IMR-90 (cell line): Measurements from ENCODE around the gene SLC25A22. TPM values are rescaled to one million over a fixed set of nuclear protein-coding genes. Genes with fewer than 3 reads are reported as not detected.
A peak's percentile ranks its signal among the peaks of the same experiment; 100 is the strongest.

Experiments
- ATAC-seq: fragments of 200-7000 bp; cut with Tn5 transposase; 2 replicates; pipeline ENCODE4 v1.9.1; 2020; ENCODE audit warnings: low read depth, mild to moderate bottlenecking, moderate library complexity
- BruUV-seq: library from RNA; stranded (reverse); fragments of 400-500 nt; replicated peaks from 2 replicates; lab custom pipeline; 2021; lab: Mats Ljungman, UMichigan
- CTCF ChIA-PET: fragments of 300-600 bp; formaldehyde crosslinking; extraction: SDS; loops from one replicate; lab custom pipeline; 2021; ENCODE audit warnings: antibody characterized with exemption; lab: Yijun Ruan, JAX
- POLR2A ChIA-PET: fragments of 300-600 bp; sonication (Branson Sonifier 250); formaldehyde crosslinking; loops from one replicate; lab custom pipeline; 2022; ENCODE audit warnings: antibody characterized with exemption; ENCODE audit not compliant: unreplicated experiment; lab: Charles Lee
- DNase-seq: peaks from one replicate; pipeline ENCODE4 v3.0.0; 2013
- H2AFZ ChIP-seq: replicated peaks from 2 replicates; pipeline ENCODE3; 2013; ENCODE audit warnings: low read length, mild to moderate bottlenecking; ENCODE audit not compliant: poor library complexity
- H2AK5ac ChIP-seq: 2 replicates; pipeline ENCODE4 v1.6.1; 2013; ENCODE audit warnings: low read depth, low read length, inconsistent platforms
- H2AK9ac ChIP-seq: replicated peaks from 2 replicates; pipeline ENCODE3; 2013; ENCODE audit warnings: mild to moderate bottlenecking, low read depth, low read length, moderate library complexity; ENCODE audit not compliant: poor library complexity
- H2BK120ac ChIP-seq: 2 replicates; pipeline ENCODE4 v1.6.1; 2013; ENCODE audit warnings: low read depth, low read length, inconsistent platforms
- H2BK15ac ChIP-seq: 3 replicates; pipeline ENCODE4 v1.6.1; 2013; ENCODE audit warnings: low read depth, low read length, inconsistent platforms
- H2BK20ac ChIP-seq: 2 replicates; pipeline ENCODE4 v1.6.1; 2013; ENCODE audit warnings: low read depth, mild to moderate bottlenecking, inconsistent platforms, low read length, moderate library complexity
- H2BK5ac ChIP-seq: 2 replicates; pipeline ENCODE4 v1.6.1; 2013; ENCODE audit warnings: mild to moderate bottlenecking, low read depth, low read length, inconsistent platforms; ENCODE audit not compliant: poor library complexity, severe bottlenecking
- H3K14ac ChIP-seq: replicated peaks from 2 replicates; pipeline ENCODE4 v1.6.1; 2013; ENCODE audit warnings: low read depth, low read length, inconsistent platforms
- H3K18ac ChIP-seq: 2 replicates; pipeline ENCODE4 v1.6.1; 2013; ENCODE audit warnings: low read depth, low read length, control low read depth
- H3K23ac ChIP-seq: 2 replicates; pipeline ENCODE4 v1.6.1; 2013; ENCODE audit warnings: low read depth, low read length, inconsistent platforms
- H3K27ac ChIP-seq: 2 replicates; pipeline ENCODE4 v1.5.1; 2013; ENCODE audit warnings: mild to moderate bottlenecking, control low read depth, low read length; ENCODE audit not compliant: insufficient read depth
- H3K27me3 ChIP-seq: 2 replicates; pipeline ENCODE4 v1.6.1; 2013; ENCODE audit warnings: low read length; ENCODE audit not compliant: control insufficient read depth, insufficient read depth
- H3K36me3 ChIP-seq: 2 replicates; pipeline ENCODE4 v1.6.1; 2013; ENCODE audit warnings: low read length, mixed read lengths; ENCODE audit not compliant: control insufficient read depth, insufficient read depth
- H3K4ac ChIP-seq: 2 replicates; pipeline ENCODE4 v1.6.1; 2013; ENCODE audit warnings: low read depth, low read length, inconsistent platforms
- H3K4me1 ChIP-seq: 2 replicates; pipeline ENCODE4 v1.6.1; 2013; ENCODE audit warnings: low read length, mixed read lengths; ENCODE audit not compliant: control insufficient read depth, insufficient read depth
- H3K4me2 ChIP-seq: 2 replicates; pipeline ENCODE4 v1.6.1; 2013; ENCODE audit warnings: low read depth, mild to moderate bottlenecking, control low read depth, low read length, moderate library complexity
- H3K4me3 ChIP-seq: 2 replicates; pipeline ENCODE4 v1.5.1; 2013; ENCODE audit warnings: low read depth, mild to moderate bottlenecking, control low read depth, low read length, moderate library complexity; ENCODE audit not compliant: insufficient read depth
- H3K56ac ChIP-seq: 2 replicates; pipeline ENCODE4 v1.6.1; 2013; ENCODE audit warnings: low read length, inconsistent platforms; ENCODE audit not compliant: insufficient read depth; ENCODE audit errors: extremely low read depth
- H3K79me1 ChIP-seq, 2 experiments: 2 replicates each; pipeline ENCODE4 v1.6.1; 2013; ENCODE audit warnings: low read length in 2 of 2, inconsistent platforms in 1 of 2, low read depth in 1 of 2
- H3K9ac ChIP-seq: 2 replicates; pipeline ENCODE4 v1.6.1; 2013; ENCODE audit warnings: low read depth, low read length, control low read depth
- H3K9me1 ChIP-seq: 2 replicates; pipeline ENCODE4 v1.6.1; 2013; ENCODE audit warnings: low read length, inconsistent platforms; ENCODE audit not compliant: insufficient read depth
- H3K9me3 ChIP-seq: 2 replicates; pipeline ENCODE4 v1.6.1; 2013; ENCODE audit warnings: low read length; ENCODE audit not compliant: control insufficient read depth, insufficient read depth
- H4K20me1 ChIP-seq: 2 replicates; pipeline ENCODE4 v1.6.1; 2013; ENCODE audit warnings: low read length, inconsistent platforms; ENCODE audit not compliant: insufficient read depth
- H4K5ac ChIP-seq: 2 replicates; pipeline ENCODE4 v1.6.1; 2013; ENCODE audit warnings: mild to moderate bottlenecking, low read depth, low read length, control low read depth
- H4K8ac ChIP-seq, 2 experiments: 2 replicates each; pipeline ENCODE4 v1.6.1; 2013; ENCODE audit warnings: low read depth in 2 of 2, low read length in 2 of 2, control low read depth in 1 of 2, inconsistent platforms in 1 of 2
- H4K91ac ChIP-seq: 2 replicates; pipeline ENCODE4 v1.6.1; 2013; ENCODE audit warnings: low read depth, low read length, inconsistent platforms; ENCODE audit not compliant: insufficient read depth
- CEBPB ChIP-seq: IDR thresholded peaks from 2 replicates; pipeline ENCODE4 v1.6.1; 2012; ENCODE audit warnings: low read depth, low read length, improper control_type of control experiment
- CHD1 ChIP-seq: IDR thresholded peaks from 2 replicates; pipeline ENCODE4 v1.6.1; 2012; ENCODE audit warnings: low read depth, low read length, improper control_type of control experiment
- FOS ChIP-seq: fragments of 150-350 bp; IDR thresholded peaks from 2 replicates; pipeline ENCODE4 v1.6.1; 2016; ENCODE audit warnings: low read depth, low read length
- MAFK ChIP-seq: IDR thresholded peaks from 2 replicates; pipeline ENCODE4 v1.6.1; 2012; ENCODE audit warnings: low read depth, low read length, improper control_type of control experiment
- MAZ ChIP-seq: IDR thresholded peaks from 2 replicates; pipeline ENCODE4 v1.6.1; 2012; ENCODE audit warnings: low read depth, mild to moderate bottlenecking, low read length, improper control_type of control experiment, moderate library complexity, borderline replicate concordance
- MXI1 ChIP-seq: IDR thresholded peaks from 2 replicates; pipeline ENCODE4 v1.6.1; 2012; ENCODE audit warnings: low read depth, mild to moderate bottlenecking, low read length, moderate library complexity, borderline replicate concordance
- POLR2A ChIP-seq: IDR thresholded peaks from 2 replicates; pipeline ENCODE4 v1.6.1; 2012; ENCODE audit warnings: mild to moderate bottlenecking, low read depth, low read length
- RCOR1 ChIP-seq: IDR thresholded peaks from 2 replicates; pipeline ENCODE4 v1.6.1; 2012; ENCODE audit warnings: mild to moderate bottlenecking, low read length, improper control_type of control experiment; ENCODE audit not compliant: insufficient replicate concordance
- RFX5 ChIP-seq: IDR thresholded peaks from 2 replicates; pipeline ENCODE4 v1.8.0; 2012; ENCODE audit warnings: low read depth, mild to moderate bottlenecking, low read length, moderate library complexity
- SMC3 ChIP-seq: fragments of 150-350 bp; IDR thresholded peaks from 2 replicates; pipeline ENCODE4 v1.6.1; 2016; ENCODE audit warnings: low read depth, mild to moderate bottlenecking, antibody characterized with exemption, low read length, moderate library complexity
- USF2 ChIP-seq: fragments of 150-350 bp; IDR thresholded peaks from 2 replicates; pipeline ENCODE4 v1.6.1; 2017; ENCODE audit warnings: mild to moderate bottlenecking, antibody characterized with exemption, low read length, low read depth
- WGBS, 2 experiments: methylation state at CpG; one replicate each; pipeline versions ENCODE4 v1.1.5 to v1.1.7; 2013; ENCODE audit warnings: missing lambda C conversion rate in 2 of 2; ENCODE audit not compliant: insufficient read length in 1 of 2; ENCODE audit errors: extremely low coverage in 2 of 2; 5-methylcytosine and 5-hydroxymethylcytosine counted together
- dilution Hi-C: fragments of 300-500 bp; cut with HindIII; formaldehyde crosslinking; loops from one replicate; pipeline ENCODE4 v1.14.3; 2018; ENCODE audit warnings: low sequenced_read_pairs; ENCODE audit not compliant: unreplicated experiment
- in situ Hi-C: fragments of 300-500 bp; cut with MboI; formaldehyde crosslinking; loops from 3 replicates; pipeline ENCODE4 v1.14.3; 2019; ENCODE audit warnings: low sequenced_read_pairs, inconsistent platforms, mixed read lengths
- intact Hi-C: fragments of 100-400 bp; cut with micrococcal nuclease; formaldehyde crosslinking; loops from 2 replicates; pipeline ENCODE4 v1.10.0; 2022
- polyA plus RNA-seq, 3 experiments: library from polyadenylated mRNA; depleted of rRNA; stranded (reverse); fragments of >200 nt; gene quantifications; 2 replicates each; pipeline ENCODE4 v1.2.3, GENCODE V29; 2012; ENCODE audit warnings: low replicate concordance in 1 of 3
- total RNA-seq: library from RNA; depleted of rRNA; stranded (reverse); fragments of >200 nt; gene quantifications from 2 replicates; pipeline ENCODE4 v1.2.3, GENCODE V29; 2012
- TF ChIP-seq, protein P1 (sequence below): fragments of 150-350 bp; IDR thresholded peaks from 2 replicates; pipeline ENCODE4 v1.6.1; 2016; ENCODE audit warnings: low read depth, mild to moderate bottlenecking, low read length, moderate library complexity, borderline replicate concordance
- TF ChIP-seq, protein P2 (sequence below): conservative IDR thresholded peaks from 2 replicates; pipeline ENCODE4 v1.5.1; 2012; ENCODE audit warnings: mild to moderate bottlenecking, low read depth, low read length, improper control_type of control experiment

The SLC25A22 gene
- total and polyA plus RNA-seq, 2 of the 4 experiments (the other 2 are of a cell fraction): 8.2 to 41.3 TPM

DNA sequence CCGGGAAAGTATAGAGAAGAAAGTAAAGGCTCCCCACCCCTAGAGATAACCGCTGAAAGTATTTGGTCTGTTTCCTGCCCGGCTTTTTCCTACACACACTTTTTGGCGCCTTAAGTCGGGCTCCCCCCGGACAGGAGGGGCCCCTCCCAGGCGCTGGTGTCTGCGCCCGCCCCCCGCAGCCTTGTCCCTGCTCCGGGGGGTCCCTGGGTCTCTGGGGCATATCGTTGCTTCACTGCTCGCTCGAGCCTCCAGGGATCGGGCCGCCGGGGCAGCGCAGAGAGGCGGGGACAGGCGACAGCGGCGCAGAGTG, 28.7 kb upstream of the SLC25A22 start:
- H4K8ac ChIP-seq: no peak overlapping the region
- H2AFZ ChIP-seq: peak overlapping the region; percentile 81
- ChIA-PET POLR2A (no interaction called here), CTCF (no interaction called here)
- TF ChIP-seq RCOR1 (no peak), MAZ (no peak), CEBPB (no peak), USF2 (no peak), SMC3 (no peak), MAFK (no peak), CHD1 (no peak), MXI1 (no peak), POLR2A (no peak), FOS (no peak), RFX5 (no peak)
- TF ChIP-seq, protein P1, sequence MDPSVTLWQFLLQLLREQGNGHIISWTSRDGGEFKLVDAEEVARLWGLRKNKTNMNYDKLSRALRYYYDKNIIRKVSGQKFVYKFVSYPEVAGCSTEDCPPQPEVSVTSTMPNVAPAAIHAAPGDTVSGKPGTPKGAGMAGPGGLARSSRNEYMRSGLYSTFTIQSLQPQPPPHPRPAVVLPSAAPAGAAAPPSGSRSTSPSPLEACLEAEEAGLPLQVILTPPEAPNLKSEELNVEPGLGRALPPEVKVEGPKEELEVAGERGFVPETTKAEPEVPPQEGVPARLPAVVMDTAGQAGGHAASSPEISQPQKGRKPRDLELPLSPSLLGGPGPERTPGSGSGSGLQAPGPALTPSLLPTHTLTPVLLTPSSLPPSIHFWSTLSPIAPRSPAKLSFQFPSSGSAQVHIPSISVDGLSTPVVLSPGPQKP: no peak
- TF ChIP-seq, protein P2, sequence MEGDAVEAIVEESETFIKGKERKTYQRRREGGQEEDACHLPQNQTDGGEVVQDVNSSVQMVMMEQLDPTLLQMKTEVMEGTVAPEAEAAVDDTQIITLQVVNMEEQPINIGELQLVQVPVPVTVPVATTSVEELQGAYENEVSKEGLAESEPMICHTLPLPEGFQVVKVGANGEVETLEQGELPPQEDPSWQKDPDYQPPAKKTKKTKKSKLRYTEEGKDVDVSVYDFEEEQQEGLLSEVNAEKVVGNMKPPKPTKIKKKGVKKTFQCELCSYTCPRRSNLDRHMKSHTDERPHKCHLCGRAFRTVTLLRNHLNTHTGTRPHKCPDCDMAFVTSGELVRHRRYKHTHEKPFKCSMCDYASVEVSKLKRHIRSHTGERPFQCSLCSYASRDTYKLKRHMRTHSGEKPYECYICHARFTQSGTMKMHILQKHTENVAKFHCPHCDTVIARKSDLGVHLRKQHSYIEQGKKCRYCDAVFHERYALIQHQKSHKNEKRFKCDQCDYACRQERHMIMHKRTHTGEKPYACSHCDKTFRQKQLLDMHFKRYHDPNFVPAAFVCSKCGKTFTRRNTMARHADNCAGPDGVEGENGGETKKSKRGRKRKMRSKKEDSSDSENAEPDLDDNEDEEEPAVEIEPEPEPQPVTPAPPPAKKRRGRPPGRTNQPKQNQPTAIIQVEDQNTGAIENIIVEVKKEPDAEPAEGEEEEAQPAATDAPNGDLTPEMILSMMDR: no peak
- no peak for DNase-seq
- H3K4me2 ChIP-seq: 0 out of 2 replicates have a peak overlapping the region, but pooled peaks have one; percentile 17
- H2BK5ac ChIP-seq: no peak overlapping the region
- peaks cover 29% of the 10 kb centered on the region for H4K20me1 ChIP-seq
- H2BK15ac ChIP-seq: no peak overlapping the region
- peaks cover 2% of the 10 kb centered on the region; the same call in 1 of the 2 replicates for H3K9me1 ChIP-seq
- H4K5ac ChIP-seq: no peak overlapping the region
- H2BK120ac ChIP-seq: no peak overlapping the region
- H3K23ac ChIP-seq: no peak overlapping the region
- H3K4ac ChIP-seq: no peak overlapping the region
- peaks cover 6% of the 10 kb centered on the region; the same call in 1 of the 2 replicates for H3K27me3 ChIP-seq
- H3K9ac ChIP-seq: no peak overlapping the region
- peaks cover 20% of the 10 kb centered on the region for H3K4me1 ChIP-seq
- H3K79me1 ChIP-seq: peaks cover 6 to 11% of the 10 kb centered on the region in 2 experiments
- no peak overlapping the region for H3K56ac ChIP-seq
- H3K18ac ChIP-seq: no peak overlapping the region
- BruUV-seq: no TSS peak
- peaks cover 28% of the 10 kb centered on the region for H3K36me3 ChIP-seq
- no peak overlapping the region for H2BK20ac ChIP-seq
- no peaks in the 10 kb centered on the region for H3K9me3 ChIP-seq
- no peak overlapping the region for H3K27ac ChIP-seq
- no peak overlapping the region for H3K4me3 ChIP-seq
- 9% methylated on average over 12 of the region's 22 CpGs; no CpG with 5 or more reads in 1 of the 2 experiments for WGBS, 2 experiments
- peak overlapping the region; percentile 50 for H2AK9ac ChIP-seq
- dilution Hi-C loops (no loop called here), in situ Hi-C loops (no loop called here), intact Hi-C loops (no loop called here)
- ATAC-seq: no peak
- H2AK5ac ChIP-seq: no peak overlapping the region
- H3K14ac ChIP-seq: no peak overlapping the region
- no peak overlapping the region for H4K91ac ChIP-seq
